GM21528 (cell line): Measurements from ENCODE around the gene CPNE9.

ENCODE experiments used
- ATAC-seq: cut with Tn5 transposase; IDR thresholded peaks from one replicate; pipeline ENCODE4 v1.9.1; 2021; ENCODE audit warnings: mild to moderate bottlenecking, moderate library complexity; ENCODE audit not compliant: unreplicated experiment, low FRiP score

Gene CPNE9

GRCh38 chr3:9703736-9704346, at the start of gene CPNE9:
CPNE9 (plus strand) TSS chr3:9703833; CDS start chr3:9703997, 164 bp downstream.
- no peak for ATAC-seq

- ATAC-seq: no peak
Measured at GRCh38 chr3:9659849-9660248, 43.8 kb upstream of the CPNE9 start.

- ATAC-seq: no peak
Measured at GRCh38 chr3:9660972-9661371, 42.7 kb upstream of the CPNE9 start.

GRCh38 chr3:9664119-9664751, 39.4 kb upstream of the CPNE9 start:
- no peak for ATAC-seq

- ATAC-seq: no peak
Measured at GRCh38 chr3:9666704-9667445, 36.8 kb upstream of the CPNE9 start.

GRCh38 chr3:9669277-9669676, 34.4 kb upstream of the CPNE9 start:
- ATAC-seq: no peak

GRCh38 chr3:9669720-9670432, 33.8 kb upstream of the CPNE9 start:
- no peak for ATAC-seq

- no peak for ATAC-seq
Measured at GRCh38 chr3:9673082-9673481, 30.6 kb upstream of the CPNE9 start.

GRCh38 chr3:9673752-9674151, 29.9 kb upstream of the CPNE9 start:
- no peak for ATAC-seq

- no peak for ATAC-seq
Measured at GRCh38 chr3:9675736-9676290, 27.8 kb upstream of the CPNE9 start.

GRCh38 chr3:9676785-9677184, 26.8 kb upstream of the CPNE9 start:
- ATAC-seq: no peak

- no peak for ATAC-seq
Measured at GRCh38 chr3:9678493-9678892, 25.1 kb upstream of the CPNE9 start.

GRCh38 chr3:9679476-9680080, 24.1 kb upstream of the CPNE9 start:
- no peak for ATAC-seq

GRCh38 chr3:9681011-9681722, 22.5 kb upstream of the CPNE9 start:
- ATAC-seq: no peak

GRCh38 chr3:9681723-9682081, 21.9 kb upstream of the CPNE9 start:
- no peak for ATAC-seq

GRCh38 chr3:9682096-9682495, 21.5 kb upstream of the CPNE9 start:
- ATAC-seq: no peak

- ATAC-seq: no peak
Measured at GRCh38 chr3:9683426-9683825, 20.2 kb upstream of the CPNE9 start.

- no peak for ATAC-seq
Measured at GRCh38 chr3:9685216-9686049, 18.2 kb upstream of the CPNE9 start.

- ATAC-seq: no peak
Measured at GRCh38 chr3:9686050-9686550, 17.5 kb upstream of the CPNE9 start.
